GM18526 (cell line): ENCODE measurements around the gene FRS2.

ENCODE experiments used
- POLR2A ChIP-seq: IDR thresholded peaks from 3 replicates; pipeline ENCODE4 v1.6.1; 2011; ENCODE audit not compliant: insufficient read length; ENCODE audit errors: extremely low read depth

The FRS2 gene

DNA sequence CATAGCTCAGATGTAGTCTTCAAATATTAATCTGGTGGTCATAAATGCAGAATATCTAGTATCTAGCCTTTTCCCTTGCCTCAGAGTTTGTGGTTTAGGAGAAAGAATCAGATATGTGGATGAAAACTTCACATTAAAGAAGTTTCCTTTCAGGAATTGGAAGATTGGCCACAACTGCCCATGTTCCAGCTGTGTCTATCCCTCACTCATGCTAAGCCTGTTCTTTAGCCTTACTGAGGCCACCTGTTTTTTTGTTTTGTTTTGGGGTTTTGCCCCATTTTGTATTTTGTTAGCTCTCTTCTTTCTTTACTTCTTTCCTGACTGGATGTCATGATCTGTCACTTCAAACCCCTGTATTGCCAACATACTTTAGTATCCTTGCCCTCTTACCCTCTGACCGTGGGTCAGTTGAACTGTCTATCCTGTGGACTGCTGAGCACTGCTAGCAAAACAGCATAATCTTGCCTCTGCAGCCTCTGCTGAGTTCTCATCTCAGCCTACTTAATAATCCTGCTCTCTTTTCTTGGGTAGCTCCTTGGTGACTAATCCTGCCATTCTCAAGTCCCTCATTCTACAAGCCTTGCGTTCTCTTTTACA lies 93.1 kb downstream of the FRS2 start:
- no peak for TF ChIP-seq POLR2A

DNA sequence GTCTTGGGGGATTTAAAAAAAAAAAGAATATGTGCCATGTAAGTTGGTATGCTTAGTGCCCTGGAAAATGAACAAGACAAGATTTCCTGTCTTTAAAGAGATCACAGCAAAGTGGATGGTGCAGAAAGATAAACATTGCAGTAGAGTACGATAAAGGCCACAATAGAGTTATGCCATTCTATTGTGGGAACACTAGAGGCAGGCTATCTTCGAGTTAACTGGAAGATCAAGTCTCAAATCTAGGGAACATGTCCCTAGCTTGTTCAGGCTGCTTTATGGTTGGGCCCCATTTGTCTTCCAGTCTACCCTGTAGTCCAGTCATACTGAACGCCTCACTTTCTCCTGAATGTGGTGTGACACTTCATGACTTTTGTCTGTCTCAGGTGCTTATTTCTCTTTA lies 96.4 kb downstream of the FRS2 start:
- no peak for TF ChIP-seq POLR2A

DNA sequence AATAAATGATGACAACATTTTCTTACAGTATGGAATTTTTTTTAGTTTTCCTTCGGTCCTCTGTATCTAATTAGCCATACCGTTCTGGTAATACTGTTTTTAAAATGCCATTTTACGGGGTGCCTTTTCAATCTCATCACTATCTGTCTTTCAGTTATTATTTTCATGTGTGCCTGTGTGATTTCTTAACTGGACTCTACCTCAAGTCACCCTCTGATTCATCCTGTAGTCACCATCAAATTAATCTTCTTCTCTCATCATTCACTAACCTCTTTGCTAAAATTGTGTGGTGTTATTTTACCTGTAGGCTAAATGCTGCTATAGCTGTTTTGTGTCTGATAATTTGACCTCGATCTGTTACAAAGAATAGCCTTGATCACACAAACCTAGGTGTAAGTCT lies 99.0 kb downstream of the FRS2 start:
- no peak for TF ChIP-seq POLR2A

GRCh38 chr12:69570000-69570516 lies 99.9 kb downstream of the FRS2 start:
- TF ChIP-seq POLR2A = no peak

DNA sequence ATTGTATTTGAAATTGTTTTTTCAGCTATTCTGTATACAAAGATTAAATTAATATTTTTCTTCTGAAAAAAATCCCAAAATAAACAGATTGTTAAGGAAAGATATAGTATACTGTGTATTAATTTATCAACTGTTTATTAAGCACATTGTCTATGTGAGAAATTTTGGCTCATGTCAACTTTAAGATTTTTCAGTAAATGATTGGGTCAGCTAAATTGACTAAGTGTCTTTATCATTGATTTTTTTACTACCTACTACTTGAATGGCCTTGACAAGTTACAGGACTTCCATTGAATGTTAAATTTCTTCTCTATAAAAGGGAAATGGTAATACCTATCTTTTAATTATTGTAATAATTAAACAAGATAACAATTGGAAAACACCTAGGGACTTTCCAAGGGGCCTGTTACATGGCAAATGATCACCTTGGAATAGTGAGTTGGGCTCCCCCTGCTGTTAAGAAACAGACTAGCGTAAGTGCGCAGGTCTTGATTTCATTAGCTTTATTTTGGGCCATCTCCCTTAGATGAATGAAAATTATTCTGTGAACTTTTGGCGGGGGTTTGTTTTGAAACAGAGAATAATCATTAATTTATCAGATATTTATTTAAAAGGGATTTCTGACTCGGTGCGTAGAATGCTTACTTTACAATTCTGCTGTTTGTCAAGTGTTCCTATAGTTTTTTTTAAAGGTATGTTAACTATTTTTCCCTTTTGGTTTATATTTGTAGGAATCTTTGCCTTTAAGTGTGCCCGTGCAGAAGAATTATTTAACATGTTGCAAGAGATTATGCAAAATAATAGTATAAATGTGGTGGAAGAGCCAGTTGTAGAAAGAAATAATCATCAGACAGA lies 100.6 kb downstream of the FRS2 start:
- TF ChIP-seq POLR2A = no peak

- no peak for TF ChIP-seq POLR2A
Observed at GRCh38 chr12:69575346-69575745, 105.2 kb downstream of the FRS2 start.

- TF ChIP-seq POLR2A = no peak
Observed at GRCh38 chr12:69578283-69578682, 108.1 kb downstream of the FRS2 start.

DNA sequence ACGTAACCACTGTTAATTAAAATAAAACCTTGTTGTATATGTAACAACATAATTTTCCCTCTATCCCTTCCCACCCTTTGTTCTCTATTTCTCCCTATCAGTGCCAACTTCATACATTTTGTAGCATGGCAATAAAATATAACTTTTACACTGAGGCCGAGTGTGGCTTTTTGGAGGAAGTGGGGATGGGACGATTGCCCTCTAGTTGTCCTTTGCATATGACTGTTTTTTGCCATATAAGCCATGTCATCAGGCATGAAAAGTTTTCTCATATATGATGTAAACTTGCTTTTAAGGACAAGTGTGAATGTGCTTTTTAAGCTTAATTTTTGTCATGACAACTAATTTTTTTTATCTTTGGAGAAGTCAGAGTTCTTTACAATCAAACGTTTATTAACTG lies 108.8 kb downstream of the FRS2 start:
- TF ChIP-seq POLR2A = no peak

DNA sequence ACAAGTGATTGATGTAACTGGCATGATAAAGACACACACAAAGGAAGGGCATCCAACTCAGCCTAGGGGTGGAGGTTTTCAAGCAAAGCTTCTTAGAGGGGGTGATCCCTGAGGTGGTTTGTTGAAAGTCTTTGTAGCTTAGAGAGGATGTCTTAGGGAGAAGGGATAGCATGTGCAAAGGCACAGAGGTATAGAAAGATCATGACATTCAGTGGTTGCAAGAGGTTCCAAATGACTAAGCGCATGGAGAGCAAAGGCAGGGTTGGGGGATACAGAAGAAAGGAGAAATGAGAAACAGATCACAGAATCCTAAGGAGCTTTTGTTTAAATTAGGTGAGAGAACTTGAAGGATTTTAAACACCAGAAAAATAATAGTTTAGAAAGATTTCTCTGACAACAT lies 109.9 kb downstream of the FRS2 start:
- TF ChIP-seq POLR2A = no peak

DNA sequence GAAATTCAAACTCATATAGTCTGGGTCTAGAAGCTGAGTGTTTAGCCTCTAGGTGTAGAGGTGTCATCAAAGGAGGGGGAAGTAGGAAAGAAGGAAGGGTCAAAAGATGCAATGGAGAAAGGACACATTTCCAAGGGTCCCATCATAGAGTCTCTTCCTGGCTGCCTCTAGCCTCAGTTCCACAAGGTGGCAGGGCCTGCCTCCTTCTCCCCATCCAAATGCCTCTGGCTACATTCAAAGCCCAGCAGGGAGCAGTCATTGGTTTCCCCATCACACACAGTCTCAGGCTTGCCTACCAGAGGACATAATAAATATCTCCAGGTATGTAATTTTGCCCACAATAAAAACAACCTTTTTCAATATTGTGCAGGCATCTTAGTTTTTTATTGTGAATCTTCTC lies 113.0 kb downstream of the FRS2 start:
- TF ChIP-seq POLR2A = no peak

- TF ChIP-seq POLR2A = peak; percentile 96
Observed at GRCh38 chr12:69585189-69586062, 115.2 kb downstream of the FRS2 start, which contains the start of gene CCT2. Gene CCT2 (plus strand): TSS chr12:69585459. CDS start chr12:69585522, 63 bp downstream.

- no peak for TF ChIP-seq POLR2A
Observed at GRCh38 chr12:69588527-69588926, 118.3 kb downstream of the FRS2 start.

GRCh38 chr12:69589082-69589481 lies 118.9 kb downstream of the FRS2 start:
- TF ChIP-seq POLR2A = no peak

GRCh38 chr12:69595689-69596088 lies 125.5 kb downstream of the FRS2 start:
- TF ChIP-seq POLR2A = no peak

DNA sequence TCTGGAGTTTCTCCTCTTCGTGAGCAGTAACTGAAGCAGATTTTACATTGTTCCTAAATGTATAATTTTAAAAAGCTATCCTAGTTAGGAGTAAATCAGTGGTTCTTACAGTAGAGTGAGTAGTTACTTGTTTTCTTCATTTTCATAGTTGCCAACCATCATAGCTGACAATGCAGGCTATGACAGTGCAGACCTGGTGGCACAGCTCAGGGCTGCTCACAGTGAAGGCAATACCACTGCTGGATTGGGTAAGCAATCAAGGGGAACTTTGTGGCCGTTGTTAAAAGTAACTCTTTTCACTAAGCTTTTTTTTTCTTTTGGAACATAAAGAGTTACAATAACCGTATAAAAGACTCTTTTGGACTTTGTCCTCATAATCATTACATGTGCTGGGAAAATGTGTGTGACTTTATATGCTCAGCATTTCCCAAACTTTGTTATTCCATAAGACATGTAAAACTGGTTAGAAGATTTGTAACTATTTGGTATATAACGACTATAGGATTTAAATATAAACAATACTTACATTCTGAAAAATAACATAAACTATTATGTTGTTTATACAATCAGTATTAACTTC lies 128.1 kb downstream of the FRS2 start:
- no peak for TF ChIP-seq POLR2A
